K562 (cell line): Measurements from ENCODE around the gene CGREF1. TPM values are rescaled to one million over a fixed set of nuclear protein-coding genes. Genes with fewer than 3 reads are reported as not detected.

ENCODE experiments used
- ATAC-seq: fragments of 200-7000 bp; cut with Tn5 transposase; 3 replicates; pipeline ENCODE4 v1.9.1; 2020; ENCODE audit warnings: moderate library complexity
- BruUV-seq: library from RNA; stranded (reverse); fragments of 400-500 nt; replicated peaks from 2 replicates; lab custom pipeline; 2021; lab: Mats Ljungman, UMichigan
- CTCF ChIA-PET: fragments of 300-600 bp; formaldehyde crosslinking; extraction: SDS; loops from one replicate; lab custom pipeline; 2021; ENCODE audit warnings: low intra/inter-chr PET ratio; lab: Yijun Ruan, JAX
- POLR2A ChIA-PET: fragments of 300-600, 350-650 bp; sonication (Branson Sonifier 250); formaldehyde crosslinking; extraction: SDS; loops from one replicate; lab custom pipeline; 2021; ENCODE audit warnings: antibody characterized with exemption, inconsistent platforms; lab: Yijun Ruan, JAX
- DNase-seq, 4 experiments: peaks; one replicate each; pipeline versions ENCODE4 v3.0.0 to v3.0.0-alpha.2; 2011 to 2018; ENCODE audit warnings: low spot score in 3 of 4, mixed read lengths in 3 of 4; ENCODE audit errors: extremely low read depth in 1 of 4
- FAIRE-seq: peaks from 2 replicates; lab custom pipeline; 2011; peaks lifted over from hg19 to GRCh38; lab: Jason Lieb, UNC
- H2AFZ ChIP-seq: 2 replicates; pipeline ENCODE4 v1.6.0; 2011; ENCODE audit warnings: low read depth, low read length, control low read depth, inconsistent platforms
- H3K27ac ChIP-seq: fragments of 200-600 bp; 3 replicates; pipeline ENCODE4 v1.8.0; 2011; ENCODE audit warnings: low read depth, mild to moderate bottlenecking, control low read depth, inconsistent platforms, low read length, moderate library complexity, mixed read lengths; ENCODE audit errors: extremely low read depth
- H3K27me3 ChIP-seq, 2 experiments: fragments of 300-600 bp in 1 of 2; 2 replicates in 1 of 2; 3 replicates in 1 of 2; pipeline versions ENCODE4 v1.6.0 to v1.8.0; 2011; ENCODE audit warnings: inconsistent platforms in 2 of 2, low read length in 2 of 2, mild to moderate bottlenecking in 1 of 2, mixed read lengths in 1 of 2, moderate library complexity in 1 of 2; ENCODE audit not compliant: control insufficient read depth in 2 of 2, insufficient read depth in 2 of 2
- H3K36me3 ChIP-seq: fragments of 300-600 bp; 3 replicates; pipeline ENCODE4 v1.8.0; 2011; ENCODE audit warnings: mild to moderate bottlenecking, low read length, inconsistent platforms; ENCODE audit not compliant: control insufficient read depth, insufficient read depth
- H3K4me1 ChIP-seq, 2 experiments: fragments of 200-600 bp in 1 of 2; replicated peaks in 1 of 2; 2 replicates in 1 of 2; 3 replicates in 1 of 2; pipeline versions ENCODE4 v1.5.1 to v1.8.0; 2011; ENCODE audit warnings: inconsistent platforms in 2 of 2, low read length in 2 of 2, mild to moderate bottlenecking in 1 of 2, mixed read lengths in 1 of 2, moderate library complexity in 1 of 2; ENCODE audit not compliant: control insufficient read depth in 2 of 2, insufficient read depth in 2 of 2
- H3K4me2 ChIP-seq: 2 replicates; pipeline ENCODE4 v1.6.1; 2011; ENCODE audit warnings: low read length, control low read depth, inconsistent platforms, mixed read lengths; ENCODE audit not compliant: insufficient read depth
- H3K4me3 ChIP-seq: fragments of 200-600 bp; sonication (generic), shearing (Covaris generic); 2 replicates; pipeline ENCODE4 v1.5.1; 2016; ENCODE audit warnings: control low read depth, inconsistent platforms
- H3K79me2 ChIP-seq: fragments of 200-600 bp; 3 replicates; pipeline ENCODE4 v1.8.0; 2011; ENCODE audit warnings: low read length, inconsistent platforms; ENCODE audit not compliant: control insufficient read depth, insufficient read depth
- H3K9ac ChIP-seq, 2 experiments: 2 replicates each; pipeline versions ENCODE4 v1.6.0 to v1.6.1; 2011; ENCODE audit warnings: low read depth in 2 of 2, low read length in 2 of 2, control low read depth in 1 of 2, inconsistent platforms in 1 of 2, mild to moderate bottlenecking in 1 of 2, mixed read lengths in 1 of 2; ENCODE audit not compliant: insufficient read depth in 1 of 2
- H3K9me1 ChIP-seq: one replicate; pipeline ENCODE4 v1.6.0; 2011; ENCODE audit warnings: inconsistent platforms, mild to moderate bottlenecking, low read length, moderate library complexity; ENCODE audit not compliant: control insufficient read depth, insufficient read depth
- H3K9me3 ChIP-seq: replicated peaks from 2 replicates; pipeline ENCODE4 v1.5.1; 2011; ENCODE audit warnings: low read depth, low read length, inconsistent platforms; ENCODE audit not compliant: control insufficient read depth, insufficient read depth
- H4K20me1 ChIP-seq: replicated peaks from 2 replicates; pipeline ENCODE4 v1.6.1; 2011; ENCODE audit warnings: low read length, inconsistent platforms, mixed read lengths; ENCODE audit not compliant: control insufficient read depth, insufficient read depth
- E2F1 ChIP-seq: sonication (generic); formaldehyde crosslinking; IDR thresholded peaks from 2 replicates; pipeline ENCODE4 v1.8.1; 2023; ENCODE audit warnings: mild to moderate bottlenecking, missing genetic modification reagents, moderate library complexity
- ESRRB ChIP-seq: fragments of 250-450 bp; sonication (Bioruptor Pico); IDR thresholded peaks from 2 replicates; pipeline ENCODE4 v1.5.0; 2020; ENCODE audit warnings: mild to moderate bottlenecking, moderate library complexity, borderline replicate concordance
- TAF1 ChIP-seq: IDR thresholded peaks from 2 replicates; pipeline ENCODE4 v1.6.1; 2011; ENCODE audit warnings: mild to moderate bottlenecking, low read length, moderate library complexity; ENCODE audit not compliant: insufficient read depth, control insufficient read depth, severe bottlenecking; ENCODE audit errors: extremely low read depth
- ZBTB9 ChIP-seq: fragments of 450-650 bp; formaldehyde crosslinking; IDR thresholded peaks from 2 replicates; pipeline ENCODE4 v1.4.0; 2020; ENCODE audit warnings: mild to moderate bottlenecking, moderate library complexity
- ZHX1 ChIP-seq: fragments of 150-350 bp; conservative IDR thresholded peaks from 2 replicates; pipeline ENCODE4 v1.6.1; 2014; ENCODE audit warnings: low read length
- ZSCAN29 ChIP-seq: fragments of 450-650 bp; IDR thresholded peaks from 2 replicates; pipeline ENCODE4 v1.6.1; 2017
- WGBS: fragments of 100-300 bp; shearing (Covaris generic); methylation state at CpG from one replicate; pipeline ENCODE4 v1.1.6; 2016; ENCODE audit warnings: low coverage, mixed read lengths; ENCODE audit not compliant: insufficient coverage; ENCODE audit errors: missing lambda C conversion rate; 5-methylcytosine and 5-hydroxymethylcytosine counted together
- in situ Hi-C: fragments of 300-500 bp; cut with MboI; formaldehyde crosslinking; loops from 4 replicates; pipeline ENCODE4 v1.15.0; 2018; ENCODE audit warnings: inconsistent platforms, mixed read lengths
- intact Hi-C: fragments of 100-400 bp; cut with micrococcal nuclease; formaldehyde crosslinking; loops from 2 replicates; pipeline ENCODE4 v1.14.2; 2022
- polyA plus RNA-seq, 8 experiments: library from polyadenylated mRNA; depleted of rRNA in 4 of 8; stranded (reverse) in 5 of 8; unstranded in 3 of 8; fragments of >200 nt; fragmentation: Nextera tagmentation in 2 of 8; fragmentation: Illumina TruSeq in 1 of 8; extraction: Ambion mirVana in 2 of 8; extraction: Trizol in 1 of 8; gene quantifications; 2 replicates each; pipeline versions ENCODE4 v1.2.1 to v1.2.3, GENCODE V29; 2011 to 2014; ENCODE audit warnings: inconsistent platforms in 1 of 8, missing spikeins in 1 of 8
- total RNA-seq, 7 experiments: library from RNA; depleted of rRNA in 6 of 7; stranded (reverse); fragments of >200 nt in 6 of 7; fragmentation: Illumina TruSeq in 2 of 7; extraction: Trizol in 2 of 7; gene quantifications; 2 replicates each; pipeline versions ENCODE4 v1.2.1 to v1.2.3, GENCODE V29; 2011 to 2021; ENCODE audit warnings: low replicate concordance in 1 of 7

Gene CGREF1
- total and polyA plus RNA-seq, 9 of the 15 experiments (the other 6 are each of a cell fraction or from before 2014, with no cell fraction given), result 0.07 to 0.50 (median 0.37) TPM

- H3K4me1 ChIP-seq, result peaks cover 47 to 62% of the 10 kb centered on the region in 2 experiments
- peak overlapping the region; percentile 44; the same call in 1 of the 2 replicates for H3K4me2 ChIP-seq
- DNase-seq (no peak), ATAC-seq (no peak), FAIRE-seq (no peak)
- peak overlapping the region; percentile 40 to 74; a peak in 3 of 4 replicates for H3K9ac ChIP-seq
- no peaks in the 10 kb centered on the region for H4K20me1 ChIP-seq
- no peak overlapping the region for H3K4me3 ChIP-seq
- H3K27ac ChIP-seq, result no peak overlapping the region; the same call in 2 of the 3 replicates
- no peaks in the 10 kb centered on the region for H3K9me3 ChIP-seq
- TF ChIP-seq ZBTB9 (CRISPR knock-in tag) (0 out of 2 replicates have a peak, but pooled peaks have one; percentile 63), E2F1 (CRISPR knock-in tag) (no peak), ESRRB (CRISPR knock-in tag) (no peak), ZSCAN29 (no peak), ZHX1 (no peak), TAF1 (no peak)
- H3K79me2 ChIP-seq, result peaks cover 13% of the 10 kb centered on the region; the same call in 2 of the 3 replicates
- intact Hi-C loops (no loop called here), in situ Hi-C loops (loop anchor here (5.0 kb wide), 1 partner anchor 127 kb away; no protein-coding TSS in a partner anchor)
- ChIA-PET POLR2A (interaction anchor here (0.6 to 1.0 kb wide), 2 partner anchors 122 to 146 kb away, joined by 3 to 4 read pairs; no protein-coding TSS in a partner anchor), CTCF (no interaction called here)
- 59% methylated on average over 13 of the region's 14 CpGs for whole genome bisulfite sequencing
- no peaks in the 10 kb centered on the region for H3K9me1 ChIP-seq
- peak overlapping the region; percentile 75; the same call in 1 of the 2 replicates for H2AFZ ChIP-seq
- no peaks in the 10 kb centered on the region; the same call in 2 of the 3 replicates for H3K36me3 ChIP-seq
- H3K27me3 ChIP-seq, result no peaks in the 10 kb centered on the region
- BruUV-seq, result no TSS peak
Measured at GRCh38 chr2:27089111-27089954, 29.6 kb downstream of the CGREF1 start.
